HepG2 (cell line): ENCODE data around the gene KIN. TPM values are rescaled to one million over a fixed set of nuclear protein-coding genes. Genes with fewer than 3 reads are reported as not detected.
A peak's percentile ranks its signal among the peaks of the same experiment; 100 is the strongest.

Experiments used
- ATAC-seq: fragments of 200-7000 bp; cut with Tn5 transposase; 3 replicates; pipeline ENCODE4 v1.9.1; 2020; ENCODE audit warnings: mild to moderate bottlenecking, moderate library complexity
- BruUV-seq: library from RNA; stranded (reverse); fragments of 400-500 nt; replicated peaks from 2 replicates; lab custom pipeline; 2021; lab: Mats Ljungman, UMichigan
- CTCF ChIA-PET: fragments of 300-600 bp; formaldehyde crosslinking; extraction: SDS; loops from one replicate; lab custom pipeline; 2021; ENCODE audit warnings: low total read pairs, inconsistent platforms, low intra/inter-chr PET ratio; lab: Yijun Ruan, JAX
- POLR2A ChIA-PET: fragments of 350-600 bp; sonication (Branson Sonifier 250); formaldehyde crosslinking; loops from one replicate; lab custom pipeline; 2020; ENCODE audit warnings: antibody characterized with exemption, inconsistent platforms; lab: Yijun Ruan, JAX
- DNase-seq: peaks from one replicate; pipeline ENCODE4 v3.0.0-alpha.2; 2015; ENCODE audit warnings: low spot score
- FAIRE-seq: peaks from 3 replicates; lab custom pipeline; 2011; peaks lifted over from hg19 to GRCh38; lab: Jason Lieb, UNC
- H2AFZ ChIP-seq: one replicate; pipeline ENCODE4 v1.6.1; 2011; ENCODE audit warnings: low read length, inconsistent platforms
- H3K27ac ChIP-seq: fragments of 300-600 bp; 3 replicates; pipeline ENCODE4 v1.8.0; 2011; ENCODE audit warnings: mixed run types, mild to moderate bottlenecking, mixed read lengths, low read length, inconsistent platforms; ENCODE audit not compliant: insufficient read depth; ENCODE audit errors: extremely low read length
- H3K27me3 ChIP-seq, 2 experiments: fragments of 200-600 bp in 1 of 2; 2 replicates in 1 of 2; 3 replicates in 1 of 2; pipeline versions ENCODE4 v1.6.0 to v1.8.0; 2011; ENCODE audit warnings: low read length in 2 of 2, mild to moderate bottlenecking in 2 of 2, moderate library complexity in 2 of 2, inconsistent platforms in 1 of 2; ENCODE audit not compliant: insufficient read depth in 2 of 2, control insufficient read depth in 1 of 2
- H3K36me3 ChIP-seq, 2 experiments: fragments of 200-600 bp in 1 of 2; replicated peaks in 1 of 2; 2 replicates in 1 of 2; 3 replicates in 1 of 2; pipeline versions ENCODE4 v1.5.1 to v1.8.0; 2011; ENCODE audit warnings: low read length in 2 of 2, inconsistent platforms in 1 of 2; ENCODE audit not compliant: insufficient read depth in 2 of 2, control insufficient read depth in 1 of 2
- H3K4me1 ChIP-seq: 2 replicates; pipeline ENCODE4 v1.5.1; 2012; ENCODE audit warnings: low read length, inconsistent platforms; ENCODE audit not compliant: insufficient read depth
- H3K4me2 ChIP-seq: 2 replicates; pipeline ENCODE4 v1.6.0; 2011; ENCODE audit warnings: low read depth, low read length, inconsistent platforms
- H3K4me3 ChIP-seq, 3 experiments: fragments of 200-600 bp in 1 of 3; sonication (generic), shearing (Covaris generic) in 1 of 3; replicated peaks in 1 of 3; 2 replicates each; pipeline ENCODE4 v1.5.1; 2011 to 2016; ENCODE audit warnings: low read length in 3 of 3, inconsistent platforms in 2 of 3, low read depth in 2 of 3, mild to moderate bottlenecking in 2 of 3, control low read depth in 1 of 3, mixed read lengths in 1 of 3; ENCODE audit not compliant: insufficient read depth in 1 of 3
- H3K79me2 ChIP-seq: one replicate; pipeline ENCODE4 v1.6.1; 2011; ENCODE audit warnings: low read length, inconsistent platforms; ENCODE audit not compliant: insufficient read depth
- H3K9ac ChIP-seq: 2 replicates; pipeline ENCODE4 v1.6.0; 2011; ENCODE audit warnings: mild to moderate bottlenecking, low read depth, low read length, inconsistent platforms; ENCODE audit not compliant: insufficient read depth
- H3K9me3 ChIP-seq: 2 replicates; pipeline ENCODE4 v1.5.1; 2012; ENCODE audit warnings: mild to moderate bottlenecking, low read length
- H4K20me1 ChIP-seq: 2 replicates; pipeline ENCODE4 v1.6.0; 2011; ENCODE audit warnings: inconsistent platforms, mild to moderate bottlenecking, low read length, moderate library complexity; ENCODE audit not compliant: insufficient read depth
- HOXA9 ChIP-seq: sonication (generic); formaldehyde crosslinking; IDR thresholded peaks from 2 replicates; pipeline ENCODE4 v1.8.1; 2022; ENCODE audit warnings: missing genetic modification reagents, mild to moderate bottlenecking, moderate library complexity, borderline replicate concordance
- NPAS2 ChIP-seq: sonication (generic); formaldehyde crosslinking; IDR thresholded peaks from 2 replicates; pipeline ENCODE4 v1.8.0; 2022; ENCODE audit warnings: mild to moderate bottlenecking, missing genetic modification reagents, borderline replicate concordance
- NR2F6 ChIP-seq, 2 experiments: IDR thresholded peaks; 2 replicates each; pipeline ENCODE4 v1.6.1; 2016; ENCODE audit warnings: antibody characterized with exemption in 1 of 2, mild to moderate bottlenecking in 1 of 2
- PCBP2 ChIP-seq: fragments of 200-400 bp; formaldehyde crosslinking; optimal IDR thresholded peaks from 2 replicates; pipeline ENCODE3; 2018; ENCODE audit warnings: low read length, low read depth; ENCODE audit not compliant: poor library complexity, severe bottlenecking
- RCOR2 ChIP-seq: IDR thresholded peaks from 2 replicates; pipeline ENCODE4 v1.6.1; 2016; ENCODE audit warnings: missing biosample characterization, missing genetic modification reagents
- SKIL ChIP-seq: sonication (generic); formaldehyde crosslinking; IDR thresholded peaks from 2 replicates; pipeline ENCODE4 v1.8.0; 2022; ENCODE audit warnings: missing genetic modification reagents, mild to moderate bottlenecking, moderate library complexity, borderline replicate concordance
- USF2 ChIP-seq, 2 experiments: sonication (generic) in 1 of 2; formaldehyde crosslinking in 1 of 2; IDR thresholded peaks; 2 replicates each; pipeline versions ENCODE4 v1.5.1 to v1.6.1; 2011 to 2020; ENCODE audit warnings: borderline replicate concordance in 1 of 2, low read depth in 1 of 2, low read length in 1 of 2, mild to moderate bottlenecking in 1 of 2, missing genetic modification reagents in 1 of 2, moderate library complexity in 1 of 2
- ZHX2 ChIP-seq, 2 experiments: sonication (generic) in 1 of 2; formaldehyde crosslinking in 1 of 2; IDR thresholded peaks; 2 replicates each; pipeline versions ENCODE4 v1.6.1 to v1.9.0; 2014 to 2022; ENCODE audit warnings: antibody characterized with exemption in 1 of 2, borderline replicate concordance in 1 of 2, inconsistent platforms in 1 of 2, low read depth in 1 of 2, missing genetic modification reagents in 1 of 2
- ZNF253 ChIP-seq: sonication (generic); formaldehyde crosslinking; IDR thresholded peaks from 2 replicates; pipeline ENCODE4 v1.8.0; 2022; ENCODE audit warnings: mild to moderate bottlenecking, missing genetic modification reagents, borderline replicate concordance
- ZNF343 ChIP-seq: sonication (generic); formaldehyde crosslinking; IDR thresholded peaks from 2 replicates; pipeline ENCODE4 v1.4.0; 2020; ENCODE audit warnings: mild to moderate bottlenecking, missing genetic modification reagents
- ZNF567 ChIP-seq: sonication (generic); formaldehyde crosslinking; IDR thresholded peaks from 2 replicates; pipeline ENCODE4 v1.8.1; 2023; ENCODE audit warnings: mild to moderate bottlenecking, missing genetic modification reagents, borderline replicate concordance
- ZNF75D ChIP-seq: sonication (generic); formaldehyde crosslinking; IDR thresholded peaks from 2 replicates; pipeline ENCODE4 v1.8.1; 2023; ENCODE audit warnings: missing genetic modification reagents, mild to moderate bottlenecking, borderline replicate concordance
- WGBS: methylation state at CpG from one replicate; pipeline ENCODE4 v1.1.6; 2017; ENCODE audit warnings: low lambda C conversion rate; 5-methylcytosine and 5-hydroxymethylcytosine counted together
- in situ Hi-C: cut with HindIII; loops from 2 replicates; pipeline ENCODE4 v1.10.0; 2017; ENCODE audit warnings: low pct_unique_long_range_greater_than_20kb; ENCODE audit not compliant: extremely low pct_ligation_motif_present
- intact Hi-C: fragments of 100-400 bp; cut with micrococcal nuclease; formaldehyde crosslinking; loops from one replicate; pipeline ENCODE4 v1.10.0; 2022; ENCODE audit not compliant: unreplicated experiment
- polyA plus RNA-seq, 8 experiments: library from polyadenylated mRNA; depleted of rRNA in 3 of 8; stranded (reverse) in 7 of 8; unstranded in 1 of 8; fragments of >200 nt; fragmentation: Illumina TruSeq in 4 of 8; extraction: Trizol in 4 of 8; gene quantifications; 2 replicates each; pipeline versions ENCODE4 v1.2.1 to v1.2.3, GENCODE V29; 2011 to 2016; ENCODE audit warnings: low read depth in 4 of 8, missing spikeins in 1 of 8, mixed read lengths in 1 of 8; ENCODE audit not compliant: insufficient read depth in 1 of 8
- total RNA-seq, 5 experiments: library from RNA; depleted of rRNA; stranded (reverse); fragments of >200 nt; fragmentation: Illumina TruSeq; extraction: Trizol; gene quantifications; 2 replicates each; pipeline ENCODE4 v1.2.3, GENCODE V29; 2016; ENCODE audit warnings: low read depth in 1 of 5

KIN gene
- total and polyA plus RNA-seq, 2 of the 13 experiments (the other 11 are each of a cell fraction or from before 2014, with no cell fraction given): 4.9 to 23.2 TPM

- intact Hi-C loops (loop anchor here (10.0 kb wide), 1 partner anchor 92 kb away; no protein-coding TSS in a partner anchor), in situ Hi-C loops (no loop called here)
- BruUV-seq: no TSS peak
- 0% methylated on average over 4 of the region's 4 CpGs for WGBS
- Histone ChIP-seq H3K4me2 (peak within 1 kb of the TSS; percentile 79), H3K9me3 (no peaks in the 10 kb centered on the region), H3K36me3 (peaks cover 0 to 9% of the 10 kb centered on the region in 2 experiments; a peak in 2 of 5 replicates), H3K27me3 (no peaks in the 10 kb centered on the region), H3K27ac (peak within 1 kb of the TSS; percentile 98), H3K4me3 (peak within 1 kb of the TSS; percentile 53 to 81 (median 75)), H3K79me2 (peaks cover 46% of the 10 kb centered on the region), H3K4me1 (peaks cover 78% of the 10 kb centered on the region), H4K20me1 (no peaks in the 10 kb centered on the region), H3K9ac (peak within 1 kb of the TSS; percentile 93), H2AFZ (no peak within 1 kb of the TSS)
- CTCF ChIA-PET: interaction anchor here (1.0 kb wide), 1 partner anchor 16 kb away, joined by 5 read pairs; no protein-coding TSS in a partner anchor
- FAIRE-seq (peak; percentile 68), DNase-seq (peak; percentile 83), ATAC-seq (peak; percentile 57)
- POLR2A ChIA-PET: interaction anchor here (0.7 to 10.9 kb wide), 20 partner anchors 9 to 177 kb away, joined by 3 to 359 read pairs (median 6); partner anchors contain the start of genes ATP5F1C and KIN
- TF ChIP-seq ZNF567 (CRISPR knock-in tag) (no peak), ZNF253 (no peak), SKIL (no peak), ZHX2 (IDR thresholded peaks at IDR 0.05; ENCODE audit: low read depth) (no peak), ZHX2 (CRISPR knock-in tag; IDR thresholded peaks at IDR 0.05; ENCODE audit: borderline replicate concordance) (no peak), RCOR2 (CRISPR knock-in tag) (no peak), ZNF75D (no peak), ZNF343 (no peak), USF2 (IDR thresholded peaks at IDR 0.05; ENCODE audit: low read depth, low read length) (no peak), USF2 (CRISPR knock-in tag; IDR thresholded peaks at IDR 0.05; ENCODE audit: borderline replicate concordance) (no peak), PCBP2 (no peak), NPAS2 (CRISPR knock-in tag) (no peak), HOXA9 (no peak), NR2F6 (IDR thresholded peaks at IDR 0.05) (peak; percentile 91), NR2F6 (CRISPR knock-in tag; IDR thresholded peaks at IDR 0.05) (peak; percentile 69)
These were observed 84.7 kb downstream of the KIN start, which contains the start of gene ITIH2 for GRCh38 chr10:7703140-7703539. Gene ITIH2, plus strand, starts transcription at chr10:7703316. Its CDS starts 119 bp downstream, at chr10:7703435.
